HG03097 (cell line): ENCODE measurements around the gene APOL6.
"Not testable (repeated sequence)": the region's sequence is repeated elsewhere in the genome, so short reads cannot be mapped to it uniquely, and the experiment has no call there.

Experiments used
- ATAC-seq: cut with Tn5 transposase; IDR thresholded peaks from one replicate; pipeline ENCODE4 v1.9.1; 2021; ENCODE audit not compliant: unreplicated experiment, low FRiP score

The APOL6 gene

DNA sequence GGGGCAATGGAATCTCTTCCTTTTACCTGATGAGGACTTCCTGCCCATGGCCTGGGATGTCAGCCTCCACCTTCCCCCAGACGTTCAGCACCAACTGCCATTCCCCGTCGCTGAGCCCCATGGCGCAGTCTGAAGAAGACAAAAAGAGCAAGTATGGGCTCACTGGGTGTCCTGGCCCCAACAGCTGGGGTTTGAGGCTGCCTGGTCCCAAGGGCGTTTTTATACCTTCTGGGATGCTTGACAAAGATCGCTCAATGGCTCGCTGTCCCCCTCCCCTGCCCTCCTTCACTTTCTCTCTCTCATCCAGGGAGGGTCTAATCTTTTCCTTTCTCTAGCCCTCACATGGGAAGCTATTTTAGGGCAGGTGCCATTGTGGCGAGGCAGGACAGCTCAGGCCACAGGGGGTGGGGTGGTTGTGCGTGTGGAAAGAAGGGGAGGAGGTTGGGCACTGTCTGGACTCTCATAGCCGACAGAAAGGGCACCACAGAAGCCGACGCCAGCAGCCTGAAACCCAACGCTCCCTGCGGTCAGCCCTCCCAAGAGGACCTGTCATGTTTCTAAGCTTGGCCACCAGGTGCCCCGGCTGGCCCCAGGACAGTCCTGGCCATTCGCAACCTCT, 31.0 kb upstream of the APOL6 start, which contains the start of gene MB:
Gene MB (minus strand): TSS at position 193 of the 619 bp plus-strand sequence. CDS start 72 bp downstream, at position 121.
- no peak for ATAC-seq

DNA sequence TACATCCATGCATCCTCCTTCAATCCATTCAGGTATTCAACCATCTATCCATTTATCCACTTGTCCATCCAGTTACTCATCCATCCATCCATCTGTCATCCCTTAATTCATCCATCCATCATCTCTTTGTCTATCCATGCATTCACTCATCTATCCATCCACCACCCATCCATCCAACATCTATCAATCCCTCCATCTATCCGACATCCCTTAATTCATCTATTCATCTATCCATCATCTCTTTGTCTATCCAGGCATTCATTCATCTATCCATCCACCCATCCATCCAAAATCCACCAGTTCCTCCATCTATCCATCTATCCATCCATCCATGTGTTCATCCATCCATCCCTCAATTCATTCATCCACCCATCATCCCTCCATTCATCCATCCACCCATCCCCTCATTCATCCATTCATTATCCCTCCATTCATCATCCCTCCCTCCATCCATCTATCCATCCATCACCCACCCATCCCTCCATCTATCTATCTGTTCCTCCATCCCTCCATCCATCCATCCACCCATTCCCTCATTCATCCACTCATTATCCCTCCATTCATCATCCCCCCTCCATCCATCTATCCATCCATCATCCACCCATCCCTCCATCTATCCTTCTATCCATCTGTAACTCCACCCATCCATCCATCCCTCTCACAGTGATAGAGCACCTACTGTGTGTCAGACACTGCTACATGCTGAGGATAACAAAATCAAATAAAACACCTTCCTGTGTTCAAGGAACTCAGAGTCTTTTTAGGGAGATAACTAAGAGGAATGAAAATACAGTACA, 29.6 kb upstream of the APOL6 start:
- no peak for ATAC-seq

DNA sequence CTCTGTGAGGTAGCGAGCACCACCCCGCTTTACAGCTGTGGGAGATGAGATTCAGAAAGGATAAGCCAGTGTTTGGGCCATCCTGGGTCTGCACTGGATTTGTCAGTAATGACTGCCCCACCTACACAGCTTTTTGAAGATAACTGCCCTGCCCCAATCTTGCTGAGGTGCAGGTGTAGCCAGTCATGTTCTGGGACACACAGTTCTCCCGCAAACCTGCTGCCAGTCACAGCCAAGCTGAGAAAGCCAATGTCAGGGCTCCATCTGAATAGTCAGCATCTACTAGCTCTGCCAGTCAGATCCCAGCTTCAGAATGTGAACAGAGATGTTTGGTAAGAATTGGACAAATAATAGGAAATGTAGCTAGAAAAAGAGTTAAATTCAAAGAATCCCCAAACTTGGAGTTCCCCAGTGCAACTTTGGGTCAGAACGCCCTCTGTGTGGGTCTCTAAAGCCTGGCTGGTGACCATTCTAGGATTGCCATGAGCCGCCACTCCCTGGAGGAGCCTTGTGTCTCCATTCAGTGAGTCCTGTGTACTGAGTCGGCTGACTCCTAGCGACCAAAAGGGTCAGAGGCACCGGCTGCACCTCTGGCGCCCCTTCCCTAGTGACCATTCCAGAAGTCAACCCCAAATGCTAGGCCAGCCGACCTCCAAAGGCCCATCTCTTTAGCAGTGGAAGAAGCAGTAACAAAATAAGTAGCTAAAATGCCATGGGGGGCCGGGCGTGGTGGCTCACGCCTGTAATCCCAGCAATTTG, 28.7 kb upstream of the APOL6 start:
- no peak for ATAC-seq

DNA sequence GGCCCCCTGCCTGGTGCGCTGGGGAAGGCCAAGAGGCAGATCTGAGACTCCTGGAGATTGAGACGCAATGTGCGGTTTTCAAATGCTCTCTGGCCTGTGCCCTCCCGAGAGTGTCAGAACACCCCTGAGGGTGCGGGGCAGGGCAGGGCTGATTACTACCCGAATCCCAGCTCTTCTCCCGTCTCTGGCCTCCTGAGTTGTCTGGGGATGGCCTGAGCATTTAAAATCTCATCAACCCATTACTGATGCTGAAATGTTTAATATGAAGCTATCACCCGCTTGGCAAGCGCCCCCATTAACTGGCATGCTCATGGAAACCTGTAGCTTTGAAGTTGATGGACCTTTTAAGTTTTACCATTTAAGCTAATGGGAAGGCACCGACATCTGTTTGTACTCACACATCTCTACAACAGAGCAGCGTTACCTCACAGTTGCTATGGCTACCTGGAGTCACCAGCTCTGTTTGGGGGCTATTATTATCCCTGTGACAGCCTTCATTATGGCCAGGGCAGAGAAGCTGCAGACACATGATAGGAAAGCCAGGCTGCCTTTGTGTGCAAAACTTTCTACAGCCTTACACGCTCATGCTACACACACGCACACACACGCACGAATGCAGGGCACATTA, 27.5 kb upstream of the APOL6 start:
- ATAC-seq = no peak

DNA sequence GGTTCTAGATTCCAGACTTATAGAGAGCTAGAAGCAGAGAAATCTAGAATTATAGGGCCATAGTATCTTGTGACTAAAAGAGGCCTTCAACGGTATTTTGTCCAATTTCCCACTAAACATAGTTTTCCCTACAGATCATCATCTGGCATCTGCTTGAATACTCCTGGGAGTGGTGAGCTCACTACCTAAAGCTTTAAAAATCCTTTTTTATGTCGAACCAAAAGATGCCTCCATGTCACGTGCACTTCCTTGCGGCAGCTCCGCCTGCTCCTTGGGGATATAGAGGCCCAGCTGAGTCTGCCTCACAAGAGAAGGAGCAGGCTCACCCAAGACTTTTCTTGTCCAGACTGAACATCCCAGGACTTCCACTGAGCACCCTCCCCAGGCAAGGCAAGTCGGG, 26.8 kb upstream of the APOL6 start:
- ATAC-seq = no peak

DNA sequence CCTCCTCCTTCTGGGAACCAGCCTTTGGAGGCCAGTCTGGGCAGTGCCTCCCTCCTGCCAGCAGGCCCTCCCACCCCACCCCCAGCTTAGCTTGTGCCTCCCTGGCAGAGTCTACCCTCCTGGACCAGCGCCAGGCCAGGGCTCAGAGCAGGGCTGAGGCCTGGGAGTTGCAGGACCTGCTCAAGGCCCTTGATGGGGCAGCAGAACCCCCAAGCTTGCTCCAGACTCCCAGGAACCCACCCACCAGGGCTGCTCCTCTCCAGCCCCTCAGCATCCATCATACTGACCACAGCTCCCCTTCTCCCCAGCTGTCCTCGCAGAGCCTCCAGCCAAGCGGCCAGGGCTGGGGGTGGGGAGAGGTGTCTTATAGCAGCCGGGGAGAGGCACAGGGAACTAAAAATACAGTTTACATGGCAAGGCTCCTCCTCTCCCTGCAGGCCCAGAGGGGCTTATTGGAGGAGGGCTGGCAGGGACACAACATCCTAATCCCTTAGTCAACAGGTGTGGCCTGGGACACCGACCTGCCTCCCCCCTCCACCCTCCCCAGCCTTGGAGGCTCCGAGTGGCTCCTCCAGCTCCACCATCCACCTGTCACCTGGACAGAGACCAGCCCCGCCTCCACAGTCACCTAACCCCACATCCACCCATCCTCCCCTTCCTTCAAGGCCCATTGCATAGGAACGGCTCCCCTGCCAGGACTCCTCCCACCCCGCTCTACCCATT, 25.9 kb upstream of the APOL6 start:
- no peak for ATAC-seq

DNA sequence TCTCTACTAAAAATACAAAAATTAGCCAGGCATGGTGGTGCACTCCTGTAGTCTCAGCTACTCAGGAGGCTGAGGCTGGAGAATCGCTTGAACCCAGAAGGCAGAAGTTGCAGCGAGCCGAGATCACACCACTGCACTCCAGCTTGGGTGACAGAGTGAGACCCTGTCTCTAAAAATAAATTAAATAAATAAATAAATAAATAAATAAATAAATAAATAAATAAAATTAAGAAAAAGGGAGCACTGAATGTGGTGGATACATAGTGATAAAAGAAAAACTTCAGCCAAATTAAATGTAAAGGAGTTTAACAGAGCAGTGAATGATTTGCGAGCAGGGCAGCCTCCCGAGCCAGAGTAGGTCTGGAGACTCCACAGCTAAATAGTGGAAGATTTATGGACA, 24.4 kb upstream of the APOL6 start:
- not testable (repeated sequence) for ATAC-seq

DNA sequence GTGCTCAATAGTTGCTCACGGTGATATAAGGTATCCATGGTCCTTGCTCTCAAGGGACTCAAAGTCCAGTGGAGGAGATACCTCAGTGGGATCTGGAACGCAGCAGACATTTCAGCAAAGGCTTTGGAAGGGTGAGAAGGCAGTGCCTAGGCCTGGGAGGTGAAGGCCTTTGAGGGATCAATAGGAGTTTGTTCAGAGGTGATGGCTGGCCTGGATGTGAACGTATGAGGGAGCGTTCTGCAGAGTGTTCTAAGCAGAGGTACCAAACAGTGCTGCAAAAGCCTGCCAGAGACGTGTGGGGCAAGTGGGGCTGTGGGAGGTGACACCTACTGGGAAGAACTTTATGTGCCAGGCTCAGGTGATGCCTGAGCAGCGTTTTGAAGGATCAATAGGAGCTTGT, 23.7 kb upstream of the APOL6 start:
- ATAC-seq = no peak

DNA sequence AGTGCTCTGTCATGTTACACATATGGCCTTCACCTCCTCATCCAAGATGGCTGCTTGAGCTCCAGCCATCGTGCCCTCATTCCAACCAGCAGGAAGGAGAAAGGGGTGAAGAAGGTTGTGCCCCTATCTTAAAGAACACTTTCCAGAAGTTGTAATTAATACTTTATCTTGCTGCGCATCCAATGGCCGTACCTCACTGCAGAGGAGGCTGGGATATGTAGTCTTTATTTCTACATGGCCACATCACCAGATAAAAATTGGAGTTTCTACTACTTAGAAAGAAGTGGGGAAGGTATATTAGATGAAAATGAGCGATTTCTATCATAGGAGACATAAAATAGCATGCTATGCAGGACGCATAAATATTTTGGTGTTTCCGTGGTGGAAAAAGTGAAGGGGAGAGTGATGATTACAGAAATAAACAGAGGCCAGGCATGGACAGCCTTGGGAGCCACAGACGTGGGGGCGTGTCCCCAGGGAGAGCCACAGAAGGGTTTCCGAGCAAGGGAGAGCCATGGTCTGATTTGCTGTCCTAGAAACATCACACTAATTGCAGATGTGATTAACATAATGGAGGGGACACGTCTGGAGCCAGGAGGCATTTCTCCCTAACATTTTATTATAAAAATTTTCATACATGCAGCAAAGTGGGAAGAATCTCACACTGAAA, 22.3 kb upstream of the APOL6 start:
- no peak for ATAC-seq

DNA sequence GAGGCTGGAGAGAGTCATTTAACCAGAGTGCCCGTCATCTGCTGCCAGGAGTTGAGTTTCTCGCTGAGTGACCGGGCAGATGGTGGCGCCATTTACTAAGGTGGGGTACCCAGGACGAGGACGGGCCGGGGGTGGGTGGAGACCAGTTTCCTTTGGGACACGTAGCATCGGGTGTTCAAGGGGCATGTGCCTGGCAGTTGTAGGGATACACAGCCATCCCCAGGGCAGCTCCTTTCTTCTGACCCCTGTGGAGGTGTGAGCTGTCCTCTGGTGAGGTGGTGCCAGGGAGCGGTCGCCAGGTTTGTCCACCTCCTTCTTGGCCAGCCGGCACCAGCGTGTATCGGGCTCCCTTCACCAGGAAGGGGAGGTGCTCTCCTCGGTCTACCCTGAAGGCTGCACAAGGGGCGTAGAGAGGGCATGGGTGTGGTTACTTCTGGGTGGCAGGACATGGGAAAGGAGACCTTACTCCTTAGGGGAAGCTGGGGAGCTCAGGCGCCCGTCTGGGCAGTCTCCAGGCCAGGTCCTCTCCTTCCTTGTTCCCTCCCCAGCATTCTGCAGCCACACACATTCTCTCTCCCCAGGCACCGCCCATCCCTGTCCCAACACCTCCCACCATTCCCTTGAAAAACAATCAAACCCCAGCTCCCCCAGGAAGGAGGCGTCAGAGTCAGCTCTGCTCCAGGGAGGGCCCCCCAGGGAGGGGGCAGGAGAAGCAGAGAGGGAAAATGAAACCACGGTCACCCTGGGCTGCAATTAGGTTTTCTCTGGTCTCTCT, 20.8 kb upstream of the APOL6 start:
- no peak for ATAC-seq

DNA sequence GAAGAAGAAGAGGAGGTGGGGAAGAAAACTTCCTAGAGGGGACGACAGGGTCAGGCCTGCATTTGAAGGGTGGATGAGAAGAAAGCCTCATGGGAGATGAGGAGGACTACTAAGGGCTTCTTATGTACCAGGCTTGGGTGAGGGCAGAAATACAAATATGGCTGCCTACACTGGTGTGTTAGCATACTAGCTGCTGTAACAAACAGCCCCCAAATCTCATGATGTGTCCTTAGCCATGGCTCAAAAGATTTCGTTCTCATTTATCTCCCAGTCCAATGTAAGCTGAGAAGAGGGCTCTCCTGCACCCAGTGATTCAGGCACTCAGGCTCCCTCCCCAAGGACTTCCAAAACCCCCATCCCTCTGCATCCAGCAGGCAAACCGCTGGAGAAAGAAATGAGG, 19.5 kb upstream of the APOL6 start:
- ATAC-seq = no peak

DNA sequence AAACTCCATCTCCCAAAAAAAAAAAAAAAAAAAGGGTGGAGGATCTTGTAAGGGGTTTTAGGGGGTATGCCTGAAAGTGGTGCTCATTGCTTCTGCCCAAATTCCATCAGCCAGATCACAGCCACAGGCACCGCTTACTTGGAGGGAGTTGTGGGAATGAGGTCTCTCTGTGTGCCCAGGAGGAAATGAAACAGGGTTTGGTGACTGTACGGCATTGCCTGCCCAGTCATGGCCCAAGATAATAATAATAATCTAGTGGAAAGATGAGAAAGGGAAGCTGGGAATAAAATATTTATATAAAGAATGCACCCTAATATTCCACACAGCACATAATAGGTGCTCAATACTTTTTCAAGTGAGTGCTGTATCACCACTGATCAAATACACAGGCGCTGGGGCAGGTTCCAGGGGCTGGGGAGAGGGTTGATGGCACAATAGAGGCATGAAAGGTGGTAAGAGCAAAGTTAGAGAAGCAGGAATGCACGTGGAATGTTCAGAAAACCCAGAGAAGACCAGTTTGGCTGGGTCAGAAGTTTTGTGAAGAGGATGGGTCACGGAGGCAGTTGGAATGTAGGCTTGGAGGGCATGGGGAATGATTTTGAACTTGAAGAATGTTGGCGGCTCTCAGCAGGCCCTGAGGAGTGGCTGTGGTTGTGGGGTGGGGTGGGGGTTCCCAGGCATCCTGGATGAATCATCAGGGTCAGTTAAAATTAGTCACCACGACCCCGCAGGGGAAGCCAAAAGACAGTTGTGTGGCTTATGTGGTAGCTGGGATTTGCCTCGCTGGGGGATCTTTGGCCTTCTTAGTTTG, 18.6 kb upstream of the APOL6 start:
- no peak for ATAC-seq

DNA sequence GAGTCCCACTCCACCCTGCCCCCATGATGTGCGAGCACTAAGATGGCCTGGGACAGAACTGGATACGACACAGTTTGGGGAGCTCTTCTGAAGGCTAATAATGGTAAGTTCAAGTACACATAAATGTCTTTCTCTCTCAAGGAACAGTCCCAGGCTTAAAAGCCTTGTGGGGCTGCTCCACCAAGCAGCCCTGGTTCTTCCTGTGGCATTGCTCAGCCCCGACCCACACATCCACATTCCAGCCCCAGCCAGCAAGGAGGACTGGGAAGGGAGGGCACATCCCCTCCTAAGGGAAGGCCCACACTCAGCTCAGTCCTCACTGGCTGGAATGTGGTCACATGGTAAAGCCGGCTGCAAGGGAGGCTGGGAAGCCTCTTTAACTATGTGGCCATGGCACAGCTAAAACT, 17.9 kb upstream of the APOL6 start:
- ATAC-seq = no peak

DNA sequence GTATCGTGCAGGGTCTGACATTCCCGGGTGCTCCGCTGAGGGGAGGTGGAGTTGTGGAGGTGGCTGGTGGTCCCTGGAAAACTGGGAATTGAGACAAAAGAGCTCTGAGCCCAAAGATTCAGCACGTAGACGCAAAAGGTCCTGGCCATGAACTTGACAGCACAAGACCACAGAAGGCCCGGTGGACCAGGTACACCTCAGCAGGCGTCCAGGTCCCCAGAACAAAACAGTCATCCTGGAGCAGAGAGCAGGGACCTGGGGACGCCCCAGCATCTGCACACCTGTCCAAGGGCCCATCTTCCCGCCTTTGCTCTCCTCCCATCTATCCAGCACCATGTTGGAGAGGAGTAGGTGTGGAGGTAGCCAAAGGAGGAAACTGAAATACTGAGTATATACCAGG, 17.4 kb upstream of the APOL6 start:
- no peak for ATAC-seq

DNA sequence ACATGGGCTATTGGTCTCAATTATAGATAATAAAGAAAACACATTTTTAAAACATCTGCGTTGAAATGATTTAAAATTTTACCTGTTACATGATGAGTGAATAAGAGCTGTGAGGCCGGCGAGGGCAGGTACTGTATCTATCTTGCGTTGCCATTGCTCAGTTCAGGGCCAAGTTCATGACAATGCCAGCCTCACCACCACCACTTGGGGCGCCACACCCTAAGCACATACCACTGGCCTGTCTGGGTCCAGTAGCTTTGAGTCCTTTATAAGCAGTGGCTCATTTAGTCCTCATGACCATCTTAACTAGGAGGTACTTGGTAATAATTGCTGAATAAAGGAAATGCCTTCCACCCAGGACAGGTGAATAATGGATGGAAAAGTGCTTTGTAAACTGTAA, 16.6 kb upstream of the APOL6 start:
- no peak for ATAC-seq

DNA sequence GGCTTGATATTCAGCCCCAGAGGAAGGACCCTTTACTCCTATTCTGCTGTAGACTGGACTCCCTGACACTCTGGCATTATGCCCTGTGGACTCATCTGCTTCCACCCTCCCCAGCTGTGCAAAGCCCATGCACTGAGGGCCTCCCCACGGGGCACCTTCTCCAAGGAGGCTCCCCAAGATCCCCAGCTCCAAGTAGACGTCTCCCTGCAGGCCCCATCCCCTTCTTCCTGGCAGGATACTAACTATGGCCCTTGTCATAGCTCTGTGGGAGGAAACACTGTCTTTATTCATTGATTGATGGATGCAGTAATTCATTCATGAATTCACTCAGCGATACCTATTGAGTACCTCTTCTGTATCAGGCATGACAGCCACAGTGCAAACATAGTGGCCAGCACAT, 15.3 kb upstream of the APOL6 start:
- ATAC-seq = no peak

DNA sequence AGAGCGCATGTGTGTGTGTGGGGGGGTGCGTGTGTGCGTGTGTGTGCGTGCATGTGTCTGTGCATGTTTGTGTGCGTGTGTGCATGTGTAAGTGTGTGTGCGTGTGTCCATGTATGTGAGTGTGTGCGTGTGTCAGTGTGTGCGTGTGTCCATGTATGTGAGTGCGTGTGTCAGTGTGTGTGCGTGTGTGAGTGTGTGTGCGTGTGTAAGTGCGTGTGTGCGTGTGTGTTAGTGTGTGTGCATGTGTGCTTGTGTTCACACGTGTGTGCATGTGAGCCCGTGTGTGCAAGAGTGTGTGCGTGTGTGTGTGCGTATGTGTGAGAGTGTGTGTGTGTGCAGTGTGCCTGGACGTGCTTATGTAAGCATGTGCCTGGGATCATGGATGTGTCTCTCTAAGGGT, 14.7 kb upstream of the APOL6 start:
- ATAC-seq = no peak

DNA sequence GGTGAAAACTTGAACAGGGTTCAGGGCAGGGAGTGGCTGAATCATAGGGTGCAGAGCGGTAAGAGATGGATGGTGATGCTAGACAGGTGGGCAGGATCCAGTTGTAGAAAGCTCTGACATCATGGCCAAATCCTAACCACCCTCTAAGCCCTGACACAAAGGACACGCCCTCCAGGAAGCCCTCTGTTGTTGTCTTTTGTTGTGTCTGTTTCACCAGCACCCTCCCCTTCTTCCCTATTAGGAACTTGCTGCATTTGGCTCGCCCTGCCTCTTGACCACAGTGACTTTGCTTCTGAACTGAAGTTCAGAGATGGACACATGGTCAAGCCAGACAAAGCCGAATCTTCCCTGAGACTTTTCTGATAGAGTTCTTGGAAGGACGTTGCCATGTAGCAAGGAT, 14.2 kb upstream of the APOL6 start:
- ATAC-seq = no peak
